ENCODE measurements around the gene IVD.

Gene IVD

DNA sequence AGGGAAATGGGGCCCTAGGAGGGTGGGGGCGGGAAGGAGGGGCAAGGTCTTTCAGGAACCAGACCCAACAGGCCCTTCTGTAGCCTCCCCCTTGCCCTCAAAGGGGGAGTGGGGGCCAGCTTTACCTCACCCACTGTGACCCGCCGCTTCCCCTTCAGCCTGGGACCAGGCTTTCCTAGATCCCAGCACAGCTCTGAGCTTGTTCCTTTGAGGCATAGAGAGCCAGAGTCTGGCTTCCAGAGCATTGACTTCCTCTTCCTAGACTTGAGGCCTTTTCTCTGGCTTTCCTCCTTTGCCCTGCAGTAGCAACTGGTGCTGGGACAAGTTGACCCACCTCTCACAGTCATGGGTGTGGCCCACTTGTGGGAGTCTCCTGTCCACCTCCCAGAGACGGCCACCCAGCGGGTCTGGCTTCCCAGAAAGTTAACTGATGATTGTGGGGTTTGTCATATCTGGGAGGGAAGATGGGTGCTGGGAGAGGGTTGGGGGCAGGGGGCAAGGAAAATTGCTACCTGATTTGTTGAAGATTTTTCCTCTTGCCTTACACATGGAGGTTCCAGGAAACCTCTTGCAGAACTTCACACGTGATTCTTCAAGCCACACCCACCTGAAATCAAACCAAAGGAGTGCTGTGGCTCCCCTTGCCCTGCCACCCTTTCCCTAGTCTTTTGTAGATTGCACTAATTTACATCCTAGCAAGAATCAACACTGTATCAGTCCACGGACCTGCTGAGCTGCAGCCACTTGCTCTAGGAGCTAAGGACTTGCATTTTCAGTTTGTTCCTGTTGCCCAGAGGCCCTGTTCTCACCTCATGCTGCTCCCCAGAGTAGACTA is 61.0 kb downstream of the IVD start:
- H3K4me3 ChIP-seq (ENCODE audit: low read depth, low read length): no peak overlapping the region
- no peak for TF ChIP-seq CTCF (IDR thresholded peaks at IDR 0.05; ENCODE audit: borderline replicate concordance, insufficient read depth, low read depth, low read length)

- no peak for TF ChIP-seq CTCF (IDR thresholded peaks at IDR 0.05; ENCODE audit: borderline replicate concordance, insufficient read depth, low read depth, low read length)
- no peak overlapping the region for H3K4me3 ChIP-seq (ENCODE audit: low read depth, low read length)
These were observed 61.6 kb downstream of the IVD start for GRCh38 chr15:40467261-40467615.

- no peak overlapping the region for H3K4me3 ChIP-seq (ENCODE audit: low read depth, low read length)
- no peak for TF ChIP-seq CTCF (IDR thresholded peaks at IDR 0.05; ENCODE audit: borderline replicate concordance, insufficient read depth, low read depth, low read length)
These were observed 63.3 kb downstream of the IVD start for GRCh38 chr15:40468898-40469331.

GRCh38 chr15:40469776-40470390 is 64.3 kb downstream of the IVD start:
- no peak overlapping the region for H3K4me3 ChIP-seq (ENCODE audit: low read depth, low read length)
- TF ChIP-seq CTCF (IDR thresholded peaks at IDR 0.05; ENCODE audit: borderline replicate concordance, insufficient read depth, low read depth, low read length): no peak

DNA sequence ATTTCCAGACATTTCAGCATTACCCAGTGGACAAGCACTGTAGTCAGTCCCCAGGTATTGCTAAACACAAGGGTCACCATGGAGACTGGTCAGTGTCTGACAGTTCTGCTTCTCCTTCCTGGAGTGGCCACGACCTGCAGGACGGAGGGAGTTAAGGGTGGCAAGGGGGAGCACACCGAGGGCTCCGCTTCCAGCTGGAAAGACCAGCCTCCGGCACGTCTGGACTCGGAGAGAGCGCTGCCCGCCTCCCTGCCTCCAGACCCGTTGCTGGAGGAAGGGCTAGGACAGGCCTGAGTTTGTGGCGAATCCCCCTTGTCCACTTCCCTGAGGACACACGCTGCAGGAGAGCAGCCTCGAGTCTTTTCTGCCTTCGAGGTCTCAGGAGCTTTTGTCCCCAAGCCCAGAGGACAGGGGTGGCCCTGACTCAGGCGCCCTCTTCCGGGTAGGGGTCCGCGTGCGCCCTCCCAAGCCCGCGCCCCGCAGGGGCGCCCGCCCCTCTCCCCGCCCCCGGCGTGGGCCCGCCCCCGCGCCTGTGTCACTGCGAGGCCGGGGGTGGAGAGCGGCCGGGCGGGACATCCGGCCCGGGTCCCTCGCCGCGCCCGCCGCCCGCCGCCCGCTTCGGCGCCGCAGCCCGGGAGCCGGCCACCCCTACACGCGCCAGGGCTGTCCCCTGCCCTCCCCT is 65.0 kb downstream of the IVD start, which contains the start of gene CHST14:
Gene CHST14 (plus strand): TSS at position 562 of the 682 bp plus-strand sequence. CDS start 230 bp downstream, outside the sequence.
- TF ChIP-seq CTCF (IDR thresholded peaks at IDR 0.05; ENCODE audit: borderline replicate concordance, insufficient read depth, low read depth, low read length): no peak

More for the DNA sequence above, 65.0 kb downstream of the IVD start, which contains the start of gene CHST14:
- H3K4me3 ChIP-seq (ENCODE audit: low read depth, low read length): peak within 1 kb of the TSS; percentile 80
